ENCODE results near the gene ADAM12.

ADAM12 gene

GRCh38 chr10:126012485-126012884 lies 375.8 kb downstream of the ADAM12 start:
- no peak for DNase-seq (ENCODE audit: low read depth)

- DNase-seq (ENCODE audit: low read depth) = no peak
These were observed 376.3 kb downstream of the ADAM12 start for GRCh38 chr10:126011995-126012394.

- DNase-seq (ENCODE audit: low read depth) = no peak
These were observed 378.6 kb downstream of the ADAM12 start for GRCh38 chr10:126009650-126010049.

- no peak for DNase-seq (ENCODE audit: low read depth)
These were observed 381.4 kb downstream of the ADAM12 start for GRCh38 chr10:126006906-126007305.

- DNase-seq (ENCODE audit: low read depth) = no peak
These were observed 382.0 kb downstream of the ADAM12 start for GRCh38 chr10:126006264-126006663.

- DNase-seq (ENCODE audit: low read depth) = no peak
These were observed 383.5 kb downstream of the ADAM12 start for GRCh38 chr10:126004752-126005151.

GRCh38 chr10:126001576-126001975 lies 386.7 kb downstream of the ADAM12 start:
- DNase-seq (ENCODE audit: low read depth) = no peak

- DNase-seq (ENCODE audit: low read depth) = no peak
These were observed 388.6 kb downstream of the ADAM12 start for GRCh38 chr10:125999694-126000093.

GRCh38 chr10:125997586-125997985 lies 390.7 kb downstream of the ADAM12 start:
- DNase-seq (ENCODE audit: low read depth) = no peak

GRCh38 chr10:125995726-125996304 lies 392.5 kb downstream of the ADAM12 start:
- no peak for DNase-seq (ENCODE audit: low read depth)

GRCh38 chr10:125994601-125995000 lies 393.7 kb downstream of the ADAM12 start:
- DNase-seq (ENCODE audit: low read depth) = no peak

GRCh38 chr10:125992254-125992653 lies 396.0 kb downstream of the ADAM12 start:
- no peak for DNase-seq (ENCODE audit: low read depth)

- DNase-seq (ENCODE audit: low read depth) = no peak
These were observed 396.9 kb downstream of the ADAM12 start for GRCh38 chr10:125991392-125991791.

GRCh38 chr10:125990974-125991373 lies 397.3 kb downstream of the ADAM12 start:
- no peak for DNase-seq (ENCODE audit: low read depth)

GRCh38 chr10:125989791-125990190 lies 398.5 kb downstream of the ADAM12 start:
- no peak for DNase-seq (ENCODE audit: low read depth)

GRCh38 chr10:125985557-125986240 lies 402.6 kb downstream of the ADAM12 start:
- DNase-seq (ENCODE audit: low read depth) = no peak

- no peak for DNase-seq (ENCODE audit: low read depth)
These were observed 403.3 kb downstream of the ADAM12 start for GRCh38 chr10:125984865-125985495.

GRCh38 chr10:125984346-125984745 lies 403.9 kb downstream of the ADAM12 start:
- DNase-seq (ENCODE audit: low read depth) = no peak

GRCh38 chr10:125983656-125984055 lies 404.6 kb downstream of the ADAM12 start:
- no peak for DNase-seq (ENCODE audit: low read depth)

- no peak for DNase-seq (ENCODE audit: low read depth)
These were observed 405.1 kb downstream of the ADAM12 start for GRCh38 chr10:125983161-125983560.

- DNase-seq (ENCODE audit: low read depth) = no peak
These were observed 405.9 kb downstream of the ADAM12 start for GRCh38 chr10:125982260-125982948.

- no peak for DNase-seq (ENCODE audit: low read depth)
These were observed 407.7 kb downstream of the ADAM12 start for GRCh38 chr10:125980521-125981035.

- DNase-seq (ENCODE audit: low read depth) = no peak
These were observed 408.3 kb downstream of the ADAM12 start for GRCh38 chr10:125979976-125980375.
